Amygdala (tissue), 56 donors: ENCODE results near the gene DNAH9.
"Not testable (repeated sequence)": the region's sequence is repeated elsewhere in the genome, so short reads cannot be mapped to it uniquely, and the experiment has no call there.

Source experiments
- DNase-seq, 56 donors: peaks; one replicate each; lab custom pipeline; 2025; lab: John Stamatoyannopoulos, UW

DNAH9 gene

GRCh38 chr17:11898526-11899235 is 300.4 kb downstream of the DNAH9 start:
- DNase-seq: no peak

GRCh38 chr17:11899537-11899942 is 301.3 kb downstream of the DNAH9 start:
- peak in 22 of 56 donors; percentile 5 to 58 (median 14) for DNase-seq

DNA sequence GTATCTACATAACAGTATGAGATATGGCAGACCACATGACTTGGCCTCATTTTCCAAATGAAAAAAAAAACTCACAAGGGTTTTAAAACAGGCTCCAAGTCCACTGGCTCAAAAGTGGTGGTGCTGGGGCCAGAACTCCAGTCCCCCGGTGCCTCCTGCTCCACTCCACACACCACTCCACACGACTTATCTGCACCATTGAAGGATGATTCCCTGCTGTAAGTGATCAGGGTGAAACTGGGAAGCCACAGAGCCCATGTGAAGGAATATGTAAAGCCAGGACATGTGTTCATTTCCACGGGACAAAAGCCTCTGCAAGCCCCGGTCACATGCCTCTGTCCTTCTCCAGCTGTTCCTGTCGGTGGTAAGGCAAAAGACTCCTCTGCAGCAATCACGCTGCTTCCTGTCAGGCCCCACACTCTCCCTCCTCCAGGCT is 301.8 kb downstream of the DNAH9 start:
- DNase-seq: no peak

GRCh38 chr17:11900655-11901054 is 302.4 kb downstream of the DNAH9 start:
- DNase-seq: no peak

- no peak for DNase-seq
These were observed 303.7 kb downstream of the DNAH9 start for GRCh38 chr17:11901931-11902330.

DNA sequence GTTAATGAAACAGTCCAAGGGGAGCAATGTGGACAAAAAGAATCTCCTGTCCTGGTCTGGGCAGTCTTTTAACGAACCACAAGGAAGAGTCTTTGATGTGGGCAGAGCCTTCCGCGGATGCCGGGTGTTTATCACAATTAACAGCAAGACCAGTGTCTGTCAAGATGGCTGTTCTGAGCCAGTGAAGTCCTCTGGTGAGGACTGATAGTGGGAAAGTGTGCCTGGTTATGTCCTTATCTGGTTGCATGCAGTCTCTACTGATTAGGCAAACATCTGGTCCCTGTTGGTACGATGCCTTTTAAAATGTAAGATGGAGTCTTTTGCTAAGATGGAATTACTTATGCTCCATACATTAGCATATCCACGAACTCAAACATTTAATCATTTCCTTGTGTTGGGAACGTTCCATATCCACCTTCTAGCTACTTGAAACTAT is 310.5 kb downstream of the DNAH9 start:
- DNase-seq: no peak

DNA sequence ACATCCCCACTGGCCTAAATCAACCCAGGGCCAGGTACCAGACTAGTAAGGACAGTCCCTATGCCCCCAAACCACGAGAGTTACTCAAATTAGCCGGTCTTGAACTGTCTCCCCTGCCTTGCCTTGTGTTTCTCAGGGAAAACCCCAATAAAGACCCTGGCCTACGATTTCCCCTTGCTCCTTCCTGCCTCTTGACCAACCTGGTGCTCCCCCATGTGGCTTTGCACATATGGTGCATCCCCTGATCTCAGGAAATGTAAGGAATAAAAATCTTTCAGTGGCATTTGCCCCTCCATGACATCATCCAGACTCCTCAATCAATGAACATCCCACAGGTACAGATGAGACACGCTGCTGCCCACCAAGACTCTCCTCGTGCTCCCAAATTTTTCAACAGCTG is 311.1 kb downstream of the DNAH9 start:
- DNase-seq: no peak

- no peak for DNase-seq
These were observed 317.8 kb downstream of the DNAH9 start for GRCh38 chr17:11916091-11916490.

DNA sequence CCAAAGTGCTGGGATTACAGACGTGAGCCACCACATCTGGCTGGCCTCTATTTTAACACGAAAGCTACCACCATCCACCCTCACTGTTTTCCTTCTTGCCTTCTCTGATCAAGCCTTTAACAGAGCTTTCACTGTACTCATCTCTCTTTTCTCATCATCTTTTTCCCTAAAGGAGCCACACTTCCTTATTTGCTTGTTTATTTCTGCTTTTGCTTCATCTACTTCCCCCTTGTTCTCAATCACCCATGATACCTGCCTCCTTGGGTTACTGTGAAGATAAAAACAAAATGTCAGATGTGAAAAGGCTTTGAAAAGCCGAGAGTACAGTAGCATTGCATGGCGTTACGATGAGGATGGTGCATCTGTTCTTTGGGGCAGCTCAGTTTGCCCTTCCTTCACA is 319.1 kb downstream of the DNAH9 start:
- DNase-seq: no peak

GRCh38 chr17:11921296-11921695 is 323.0 kb downstream of the DNAH9 start:
- DNase-seq: no peak

GRCh38 chr17:11922638-11923037 is 324.4 kb downstream of the DNAH9 start:
- DNase-seq: no peak

GRCh38 chr17:11924076-11924475 is 325.8 kb downstream of the DNAH9 start:
- no peak for DNase-seq

DNA sequence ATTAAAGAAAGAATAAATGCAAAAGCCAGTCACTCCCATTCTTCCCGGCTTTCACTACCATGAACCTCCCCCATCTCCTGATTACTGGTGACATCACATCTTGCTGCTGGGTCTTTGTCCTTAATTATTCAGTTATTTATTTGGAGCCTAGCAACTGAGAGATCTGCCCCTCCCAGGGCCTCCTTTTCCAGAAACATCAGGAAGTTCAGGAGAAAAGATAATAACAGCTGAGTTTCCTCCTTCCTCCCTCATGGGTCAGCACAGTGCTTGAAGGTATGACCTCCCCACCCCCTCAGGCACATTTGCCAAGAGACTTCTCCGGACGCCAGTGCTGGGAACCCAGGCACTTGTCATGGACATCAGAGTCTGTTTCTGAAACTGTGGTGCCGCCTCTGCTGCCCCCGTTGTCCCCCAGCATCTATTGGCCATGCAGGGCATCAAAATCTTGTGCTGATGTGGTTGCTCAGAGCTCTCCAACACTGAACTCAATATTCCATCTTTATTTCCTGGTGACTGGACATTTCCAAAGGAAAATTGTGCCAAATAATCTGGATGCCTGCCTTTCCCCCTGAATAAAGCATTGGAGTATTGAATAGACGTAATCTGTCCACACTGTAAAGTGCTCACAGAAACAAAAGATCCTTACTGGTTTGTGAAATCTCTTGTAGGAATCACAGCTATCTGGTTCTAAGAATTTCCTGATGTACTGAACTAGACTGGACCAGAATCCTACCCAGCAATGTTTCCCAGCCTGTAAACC is 327.2 kb downstream of the DNAH9 start:
- DNase-seq: no peak

DNA sequence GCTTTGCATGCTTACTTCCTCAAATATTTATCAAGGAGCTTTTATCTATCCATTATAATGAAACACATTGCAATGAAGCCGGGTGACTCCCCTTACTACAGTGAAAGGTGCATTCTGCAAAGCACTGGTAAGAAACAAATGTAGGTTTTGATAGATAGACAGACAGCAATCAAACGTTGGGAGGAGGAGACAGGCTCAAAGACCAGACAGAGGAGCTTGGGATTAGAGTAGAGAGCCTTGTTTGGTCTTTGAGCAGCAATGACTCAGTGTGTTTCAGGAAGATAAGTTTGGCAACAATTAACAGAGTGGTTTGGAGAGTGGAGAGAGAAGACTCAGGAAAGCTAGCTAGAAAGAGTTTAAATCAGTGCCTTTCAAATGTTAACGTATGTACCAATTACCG is 330.2 kb downstream of the DNAH9 start:
- no peak for DNase-seq

GRCh38 chr17:11932337-11932898 is 334.1 kb downstream of the DNAH9 start:
- DNase-seq: no peak

- DNase-seq: peak in 39 of 56 donors; percentile 2 to 70 (median 18)
These were observed 337.6 kb downstream of the DNAH9 start for GRCh38 chr17:11935734-11936406.

DNA sequence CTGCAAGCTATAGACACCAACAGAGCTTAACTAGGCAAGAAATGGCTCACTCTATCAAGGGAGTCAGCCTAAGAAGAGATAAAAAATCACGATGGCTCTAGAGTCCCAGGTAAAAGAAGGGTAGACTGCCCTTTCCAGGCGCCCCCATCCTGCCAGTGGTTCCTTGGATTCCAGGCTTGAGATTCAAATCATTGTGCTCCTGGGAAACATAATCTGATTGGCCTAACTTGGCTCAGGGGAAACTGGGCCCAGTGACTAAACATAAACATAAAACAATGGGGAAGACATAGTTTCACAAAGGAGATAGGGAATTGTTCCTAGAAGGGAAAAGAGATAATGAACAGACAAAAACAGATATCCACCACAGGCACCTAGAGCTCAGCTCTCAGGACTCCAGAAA is 342.6 kb downstream of the DNAH9 start:
- no peak for DNase-seq

DNA sequence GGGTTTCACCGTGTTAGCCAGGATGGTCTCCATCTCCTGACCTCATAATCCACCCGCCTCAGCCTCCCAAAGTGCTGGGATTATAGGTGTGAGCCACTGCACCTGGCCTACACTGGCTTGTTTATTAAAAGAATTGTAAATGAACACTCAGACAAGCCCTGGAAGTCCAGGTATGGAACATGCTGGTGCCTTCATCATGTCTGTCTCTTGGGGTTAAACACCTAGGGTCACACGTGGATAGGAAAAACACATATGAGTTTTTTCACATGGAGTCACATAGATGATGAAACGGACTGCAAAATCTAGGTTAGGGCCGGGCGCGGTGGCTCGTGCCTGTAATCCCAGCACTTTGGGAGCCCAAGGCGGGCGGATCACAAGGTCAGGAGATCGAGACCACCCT is 344.8 kb downstream of the DNAH9 start:
- DNase-seq: not testable (repeated sequence)

- no peak for DNase-seq
These were observed 345.6 kb downstream of the DNAH9 start for GRCh38 chr17:11943759-11944347.

DNA sequence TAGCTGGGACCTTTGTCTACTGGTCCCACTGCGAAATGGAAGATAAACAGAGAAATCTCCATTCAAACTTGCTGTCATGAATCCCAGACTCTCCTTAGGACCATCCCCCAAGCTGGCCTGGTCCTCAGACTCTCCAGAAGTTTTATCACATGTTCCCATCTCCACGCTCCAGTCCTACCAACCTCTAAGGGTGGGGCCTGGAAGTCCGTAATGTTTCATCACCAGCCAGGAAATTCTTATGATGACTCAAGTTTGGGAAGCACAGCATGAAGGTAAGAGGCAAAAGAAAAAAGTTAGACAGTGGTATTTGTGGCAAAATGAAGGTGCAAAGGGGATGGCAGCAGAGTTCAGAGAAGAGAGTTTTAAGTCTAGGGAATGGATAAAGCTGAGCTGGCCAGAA is 346.3 kb downstream of the DNAH9 start:
- DNase-seq: no peak

DNA sequence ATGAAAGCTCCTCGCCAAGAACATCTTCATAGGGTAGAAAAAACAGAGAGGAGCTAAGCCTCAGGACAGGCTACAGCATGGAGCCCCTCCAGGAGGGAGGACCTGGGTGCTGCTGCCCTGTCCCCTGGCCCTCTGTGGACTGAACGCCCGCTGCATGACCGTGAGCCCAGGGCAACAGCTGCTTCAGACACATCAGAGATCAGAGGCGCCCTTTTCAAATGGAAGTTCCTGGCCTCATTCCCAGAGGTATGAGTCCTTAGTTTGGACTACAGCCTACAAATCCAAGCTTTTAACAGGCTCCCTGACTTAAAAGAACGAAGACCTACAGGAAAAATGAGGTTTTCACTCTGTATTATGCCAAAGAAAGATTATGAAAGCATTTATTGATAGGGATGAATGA is 350.5 kb downstream of the DNAH9 start:
- DNase-seq: peak in 1 of 56 donors; percentile 16
